Astrocyte of the hippocampus (primary cell): Measurements from ENCODE around the gene WDR54.
"Not testable (repeated sequence)": the region's sequence is repeated elsewhere in the genome, so short reads cannot be mapped to it uniquely, and the experiment has no call there.

Source experiments
- DNase-seq: peaks from one replicate; pipeline ENCODE4 v3.0.0; 2011; ENCODE audit warnings: low read depth, low spot score

WDR54 gene

GRCh38 chr2:74454654-74455511, 33.4 kb downstream of the WDR54 start, which contains the start of gene INO80B:
TSS of gene INO80B (plus strand) at chr2:74455087. CDS start at chr2:74455117, 30 bp downstream.
- DNase-seq, result peak; percentile 99

- no peak for DNase-seq
Observed at GRCh38 chr2:74457129-74457548, 35.6 kb downstream of the WDR54 start.

- DNase-seq, result peak; percentile 71
Observed at GRCh38 chr2:74457549-74458131, 36.1 kb downstream of the WDR54 start.

- DNase-seq, result peak; percentile 100
Observed at GRCh38 chr2:74458132-74458937, 36.8 kb downstream of the WDR54 start, which contains the start of gene WBP1. TSS of gene WBP1 (plus strand) at chr2:74458438. CDS start at chr2:74458603, 165 bp downstream.

GRCh38 chr2:74458938-74459363, 37.4 kb downstream of the WDR54 start:
- peak; percentile 32 for DNase-seq

- DNase-seq, result not testable (repeated sequence)
Observed at GRCh38 chr2:74459503-74460118, 38.1 kb downstream of the WDR54 start.

GRCh38 chr2:74460187-74460586, 38.7 kb downstream of the WDR54 start:
- DNase-seq, result not testable (repeated sequence)

- DNase-seq, result no peak
Observed at GRCh38 chr2:74461187-74462053, 39.9 kb downstream of the WDR54 start.

- no peak for DNase-seq
Observed at GRCh38 chr2:74462054-74462785, 40.7 kb downstream of the WDR54 start.

GRCh38 chr2:74462786-74463105, 41.2 kb downstream of the WDR54 start:
- DNase-seq, result no peak

GRCh38 chr2:74464406-74464805, 42.9 kb downstream of the WDR54 start:
- DNase-seq, result no peak

- not testable (repeated sequence) for DNase-seq
Observed at GRCh38 chr2:74470742-74471141, 49.2 kb downstream of the WDR54 start.

- DNase-seq, result no peak
Observed at GRCh38 chr2:74471332-74472065, 50.0 kb downstream of the WDR54 start.

- peak; percentile 97 for DNase-seq
Observed at GRCh38 chr2:74472086-74472944, 50.8 kb downstream of the WDR54 start, which contains the start of gene MRPL53. TSS of gene MRPL53 (minus strand) at chr2:74472680. CDS start at chr2:74472660, 20 bp downstream.

- DNase-seq, result no peak
Observed at GRCh38 chr2:74472945-74473258, 51.4 kb downstream of the WDR54 start.

GRCh38 chr2:74474481-74474880, 53.0 kb downstream of the WDR54 start:
- DNase-seq, result no peak

GRCh38 chr2:74474899-74475298, 53.4 kb downstream of the WDR54 start:
- no peak for DNase-seq
